GM12872 (cell line): Measurements from ENCODE around the gene LRRC27.

ENCODE experiments used
- TF ChIP-seq, protein P1 (sequence below): IDR thresholded peaks from 3 replicates; pipeline ENCODE4 v1.5.1; 2011; ENCODE audit warnings: low read depth, mild to moderate bottlenecking, low read length, moderate library complexity; ENCODE audit not compliant: insufficient read depth

Gene LRRC27

DNA sequence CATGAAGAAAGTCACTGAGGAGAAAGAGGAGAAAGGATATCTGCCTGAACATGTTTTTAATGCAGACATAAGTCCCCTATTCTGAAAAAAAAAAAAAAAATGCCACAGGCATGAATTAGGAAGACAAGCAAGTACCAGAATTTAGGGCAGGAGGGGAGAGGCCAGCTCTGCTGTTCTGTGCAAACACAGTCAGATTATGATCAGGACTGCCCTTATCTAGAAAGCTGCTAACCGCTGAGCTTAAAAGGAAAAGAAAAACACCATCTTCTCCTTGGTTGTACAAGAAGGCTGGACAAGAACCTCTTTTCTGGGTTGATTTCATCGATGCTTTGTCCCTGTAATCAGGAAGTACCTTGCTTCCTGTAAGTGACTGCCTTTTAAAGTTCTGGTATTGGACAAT, 49.7 kb downstream of the LRRC27 start:
- TF ChIP-seq, protein P1, sequence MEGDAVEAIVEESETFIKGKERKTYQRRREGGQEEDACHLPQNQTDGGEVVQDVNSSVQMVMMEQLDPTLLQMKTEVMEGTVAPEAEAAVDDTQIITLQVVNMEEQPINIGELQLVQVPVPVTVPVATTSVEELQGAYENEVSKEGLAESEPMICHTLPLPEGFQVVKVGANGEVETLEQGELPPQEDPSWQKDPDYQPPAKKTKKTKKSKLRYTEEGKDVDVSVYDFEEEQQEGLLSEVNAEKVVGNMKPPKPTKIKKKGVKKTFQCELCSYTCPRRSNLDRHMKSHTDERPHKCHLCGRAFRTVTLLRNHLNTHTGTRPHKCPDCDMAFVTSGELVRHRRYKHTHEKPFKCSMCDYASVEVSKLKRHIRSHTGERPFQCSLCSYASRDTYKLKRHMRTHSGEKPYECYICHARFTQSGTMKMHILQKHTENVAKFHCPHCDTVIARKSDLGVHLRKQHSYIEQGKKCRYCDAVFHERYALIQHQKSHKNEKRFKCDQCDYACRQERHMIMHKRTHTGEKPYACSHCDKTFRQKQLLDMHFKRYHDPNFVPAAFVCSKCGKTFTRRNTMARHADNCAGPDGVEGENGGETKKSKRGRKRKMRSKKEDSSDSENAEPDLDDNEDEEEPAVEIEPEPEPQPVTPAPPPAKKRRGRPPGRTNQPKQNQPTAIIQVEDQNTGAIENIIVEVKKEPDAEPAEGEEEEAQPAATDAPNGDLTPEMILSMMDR: no peak

DNA sequence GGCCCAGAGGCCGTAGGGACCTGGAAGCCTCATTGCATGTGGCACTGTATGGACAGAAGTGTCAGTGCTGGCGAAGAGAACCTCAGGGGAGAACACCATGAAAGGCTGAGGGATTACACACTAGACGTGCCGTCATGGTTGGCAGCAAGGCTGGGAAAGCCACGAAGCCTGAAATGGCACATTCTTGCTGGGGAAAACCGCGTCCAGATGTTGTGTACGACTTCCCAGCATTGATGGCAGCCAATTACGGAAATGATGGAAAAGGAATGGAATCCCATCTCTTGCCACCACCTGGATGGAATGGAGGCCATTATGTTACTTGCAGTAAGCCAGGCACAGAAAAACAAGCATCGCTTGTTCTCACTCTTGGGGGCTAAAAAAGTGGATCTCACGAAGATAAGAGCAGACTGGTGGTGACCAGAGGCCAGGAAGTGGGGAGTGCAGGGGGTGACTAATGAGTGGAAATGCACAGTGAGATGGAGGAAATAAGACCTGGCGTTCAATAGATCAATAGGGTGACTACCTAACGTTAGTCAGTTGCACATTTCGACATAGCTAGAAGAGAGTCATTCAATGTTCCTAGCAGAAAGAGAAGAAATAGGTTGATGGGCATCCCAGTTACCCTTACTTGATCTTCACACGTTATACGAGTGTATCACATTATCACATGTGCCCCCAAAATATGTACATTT, 50.4 kb downstream of the LRRC27 start:
- TF ChIP-seq, protein P1: no peak

DNA sequence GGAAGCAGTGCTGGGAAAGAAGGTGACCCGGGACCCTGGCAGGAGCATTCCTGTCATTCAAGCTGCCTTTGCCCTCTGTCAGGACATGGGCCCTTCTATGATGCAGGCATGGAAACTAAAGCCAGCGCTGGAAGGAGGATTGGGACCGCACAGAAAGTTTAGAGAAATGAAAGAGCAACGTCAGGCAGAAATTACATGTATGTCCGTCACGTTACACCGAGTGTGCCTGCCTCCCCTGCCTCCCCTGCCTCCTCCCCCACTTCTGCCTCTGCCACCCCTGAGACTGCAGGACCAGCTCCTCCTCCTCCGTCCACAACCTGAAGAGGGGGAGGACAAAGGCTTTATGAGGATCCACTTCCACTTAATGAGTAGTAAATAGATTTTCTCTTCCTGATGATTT, 51.1 kb downstream of the LRRC27 start:
- TF ChIP-seq, protein P1: no peak

DNA sequence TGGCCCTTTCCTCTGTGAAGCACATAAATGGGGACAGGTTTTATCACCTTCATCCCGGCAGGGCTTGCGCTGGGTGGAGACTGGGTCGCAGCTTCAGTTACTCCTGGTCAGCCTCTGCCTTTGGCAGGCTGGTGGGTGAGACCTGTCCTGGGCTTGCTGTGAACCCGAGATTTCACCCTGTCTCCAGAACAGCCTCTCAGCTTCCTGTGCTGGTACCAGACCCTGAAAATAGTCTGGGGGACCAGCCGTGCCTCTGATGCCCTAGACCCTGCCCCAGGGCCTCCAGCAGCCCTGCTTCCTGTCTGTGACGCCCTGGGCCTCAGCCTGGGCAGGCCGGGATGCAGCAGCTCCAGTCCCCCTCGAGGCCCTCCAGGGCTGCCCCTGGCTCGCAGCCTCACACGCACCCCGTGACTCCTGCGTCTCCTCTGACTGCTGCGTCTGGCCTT, 51.8 kb downstream of the LRRC27 start:
- TF ChIP-seq, protein P1: no peak

DNA sequence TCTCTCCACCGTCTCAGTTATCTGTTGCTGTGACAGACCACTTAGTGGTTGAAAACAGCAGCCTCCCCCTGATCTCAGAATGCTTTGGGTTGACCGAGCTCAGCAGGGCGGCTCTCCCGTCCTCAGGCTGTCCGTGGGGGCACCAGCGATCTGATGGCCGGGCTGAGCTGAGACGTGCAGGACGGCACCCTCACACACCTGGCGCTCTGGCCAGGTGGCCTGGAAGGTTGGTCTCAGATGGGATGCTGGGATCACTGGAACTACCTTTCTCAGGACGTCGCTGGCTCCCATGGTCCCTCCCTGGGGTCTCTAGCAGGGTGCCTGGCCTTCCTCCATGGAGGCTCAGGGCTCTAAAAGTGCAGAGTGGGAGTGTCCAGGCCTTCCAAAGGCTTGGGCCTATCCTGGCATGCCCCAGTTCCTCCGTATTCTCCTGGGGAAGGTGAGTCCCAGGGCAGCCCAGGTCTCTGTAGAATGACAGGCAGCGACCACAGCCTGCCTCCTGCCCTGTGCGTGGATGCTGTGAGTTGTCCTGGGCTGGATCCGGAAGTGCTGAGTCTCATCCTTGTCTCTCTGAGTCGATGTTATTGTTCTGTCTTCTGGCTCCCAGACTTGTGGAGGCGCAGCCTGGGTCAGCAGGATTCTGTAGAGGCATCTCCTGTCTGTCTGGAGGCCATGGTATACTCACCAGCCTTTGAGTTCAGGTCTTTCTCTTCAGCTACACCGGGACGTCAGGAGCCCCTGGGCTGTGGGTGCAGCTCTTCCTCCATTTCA, 52.8 kb downstream of the LRRC27 start:
- TF ChIP-seq, protein P1: no peak

DNA sequence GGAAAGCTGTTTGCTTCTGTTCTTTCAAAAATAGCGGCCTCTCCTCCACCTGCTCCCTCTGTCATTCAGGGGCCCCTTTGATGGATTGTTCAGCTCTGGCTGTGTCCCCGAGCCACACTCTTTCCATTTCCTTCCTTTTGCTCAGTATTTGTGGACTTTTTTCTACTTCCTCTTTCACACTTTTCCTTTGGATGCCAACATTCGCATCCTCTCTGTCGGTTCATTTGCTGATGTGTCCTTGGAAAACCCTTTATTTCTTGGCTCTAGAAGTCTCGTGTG, 53.3 kb downstream of the LRRC27 start:
- TF ChIP-seq, protein P1: no peak

DNA sequence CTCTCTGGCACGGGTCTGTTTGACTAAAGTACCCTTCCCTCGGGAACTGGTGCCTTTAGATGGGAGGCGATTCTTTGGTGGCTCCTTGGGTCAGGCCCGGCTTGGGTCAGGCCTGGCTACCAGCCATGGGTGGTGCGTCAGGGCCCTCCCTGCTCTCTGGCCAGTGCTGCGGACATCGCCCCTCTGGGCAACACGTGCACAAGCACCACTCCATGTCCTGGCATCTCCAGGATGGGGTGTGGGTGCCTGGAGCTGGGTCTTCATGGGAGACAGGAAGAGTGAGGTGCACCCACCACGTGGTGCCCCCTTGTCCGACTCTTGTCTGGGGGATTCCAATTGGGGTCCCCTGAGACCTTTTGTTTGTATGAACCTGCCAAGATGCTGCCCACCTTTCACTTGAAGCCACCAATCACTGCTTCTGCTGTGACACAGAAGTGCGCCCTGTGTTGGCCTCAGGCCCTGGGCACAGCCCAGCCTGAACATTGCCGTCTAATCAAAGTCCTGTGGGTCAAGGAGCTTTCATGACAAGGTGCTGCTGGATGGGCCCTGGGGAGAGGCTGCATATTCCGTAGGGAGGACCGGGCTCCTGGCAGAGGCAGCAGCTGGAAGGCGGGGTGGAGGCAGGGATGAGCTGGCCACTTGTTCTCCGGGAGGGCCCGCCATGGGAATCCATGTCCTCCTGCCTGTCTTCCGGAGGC, 53.9 kb downstream of the LRRC27 start:
- TF ChIP-seq, protein P1: no peak
